ENCODE measurements around the gene C6orf58.

Gene C6orf58

GRCh38 chr6:127576874-127577273, at the start of gene C6orf58:
Gene C6orf58, plus strand, starts transcription at chr6:127577174. Its CDS starts 12 bp downstream, at chr6:127577186.
- DNase-seq, result no peak

DNA sequence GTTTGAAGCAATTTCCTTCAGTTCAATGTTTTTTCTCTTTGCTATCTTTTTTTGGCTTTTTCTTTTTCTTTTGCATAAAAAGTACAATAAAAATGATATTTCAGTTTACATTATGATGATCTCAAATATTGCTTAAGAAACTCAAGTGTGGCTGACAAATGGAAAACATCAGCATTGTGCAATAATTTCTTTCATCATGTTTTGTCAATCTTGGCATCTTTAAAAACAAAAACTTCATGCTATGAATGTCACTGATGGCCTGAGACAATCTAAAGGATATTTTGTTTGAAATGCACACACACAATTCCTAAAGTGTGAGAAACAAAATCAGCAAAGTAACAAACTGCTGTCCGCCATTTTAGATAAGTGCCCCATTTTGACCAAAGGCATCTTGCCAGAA, 44.0 kb upstream of the C6orf58 start:
- no peak for DNase-seq

GRCh38 chr6:127533736-127534135, 43.2 kb upstream of the C6orf58 start:
- DNase-seq, result no peak

DNA sequence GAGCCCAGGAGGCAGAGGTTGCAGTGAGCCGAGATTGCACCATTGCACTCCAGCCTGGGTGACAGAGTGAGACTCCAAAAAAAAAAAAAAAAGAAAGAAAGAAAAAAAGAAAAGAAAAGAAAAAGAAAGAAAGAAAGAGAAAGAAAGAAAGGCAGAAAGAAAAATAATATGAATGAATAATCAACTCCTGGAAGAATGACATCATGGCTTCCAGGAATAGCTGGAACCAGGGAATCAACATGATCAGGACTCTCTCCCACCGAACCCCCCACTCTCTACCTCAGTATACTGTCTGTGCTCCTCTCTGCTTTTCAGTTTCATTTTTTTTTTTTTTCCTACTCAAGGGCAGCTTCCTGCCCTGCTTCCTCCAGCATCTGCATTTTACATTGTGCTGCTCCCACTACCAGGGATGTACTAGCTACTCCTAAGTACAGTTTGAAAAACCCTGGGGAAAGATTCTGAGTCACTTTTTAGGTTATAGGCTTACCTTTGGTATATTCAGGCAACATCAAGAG, 38.2 kb upstream of the C6orf58 start:
- no peak for DNase-seq

GRCh38 chr6:127539272-127539671, 37.7 kb upstream of the C6orf58 start:
- no peak for DNase-seq

DNA sequence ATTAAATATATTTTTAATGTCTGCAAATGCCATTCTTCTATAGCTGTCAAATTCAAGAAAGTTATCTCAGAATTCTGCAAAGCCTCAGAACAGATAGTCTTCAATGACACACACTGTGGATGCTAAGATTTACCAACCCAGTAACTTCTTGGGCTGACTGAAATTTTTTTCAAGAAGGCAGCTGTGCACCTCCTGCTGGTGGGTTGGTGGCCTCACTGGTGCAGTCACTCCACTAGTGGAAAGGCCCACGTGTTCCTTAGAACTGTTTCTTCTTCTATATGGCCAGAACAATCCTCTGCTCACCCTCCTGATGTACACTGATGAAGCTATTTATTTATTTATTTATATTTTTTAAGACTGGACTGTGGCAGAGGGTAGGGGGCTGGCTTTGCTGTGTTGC, 29.8 kb upstream of the C6orf58 start:
- DNase-seq, result peak; percentile 19

DNA sequence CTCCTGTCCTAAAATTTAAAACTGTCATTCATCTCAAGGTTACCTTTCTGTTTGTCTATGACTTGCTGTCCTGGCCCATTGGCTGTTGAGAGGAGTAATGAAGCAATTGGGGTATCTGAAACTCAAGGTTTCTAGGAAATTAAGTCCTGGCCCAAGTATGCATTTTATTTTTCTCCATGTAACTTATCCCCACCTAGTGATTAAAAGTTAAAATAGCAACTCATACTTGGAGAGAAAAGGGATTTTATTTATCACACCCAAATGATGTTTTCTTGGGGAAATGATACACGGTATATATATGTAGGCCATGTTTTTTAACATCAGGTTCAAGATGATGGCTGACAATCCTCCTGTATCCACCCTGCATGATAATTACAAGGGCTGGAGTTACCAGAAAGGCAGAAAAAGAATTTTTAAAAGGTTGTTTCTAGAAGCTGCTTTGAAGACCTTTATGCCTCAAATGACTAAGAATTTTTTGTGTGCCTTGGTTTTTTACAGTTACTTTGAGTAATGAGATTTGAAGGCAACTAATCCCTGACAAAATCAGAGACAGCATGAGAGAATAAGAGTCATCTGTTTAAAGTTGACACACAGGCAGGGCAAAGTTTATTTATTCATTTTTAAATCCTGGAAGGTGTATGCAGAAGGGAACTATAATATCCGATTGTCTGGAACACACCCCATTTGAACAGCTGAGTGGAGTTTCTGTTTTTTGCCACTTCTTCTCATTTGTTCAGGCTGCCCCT, 28.9 kb upstream of the C6orf58 start:
- no peak for DNase-seq

GRCh38 chr6:127550403-127550802, 26.6 kb upstream of the C6orf58 start:
- DNase-seq, result no peak

GRCh38 chr6:127554435-127555006, 22.5 kb upstream of the C6orf58 start:
- DNase-seq, result no peak

- no peak for DNase-seq
Measured at GRCh38 chr6:127561660-127562059, 15.3 kb upstream of the C6orf58 start.

DNA sequence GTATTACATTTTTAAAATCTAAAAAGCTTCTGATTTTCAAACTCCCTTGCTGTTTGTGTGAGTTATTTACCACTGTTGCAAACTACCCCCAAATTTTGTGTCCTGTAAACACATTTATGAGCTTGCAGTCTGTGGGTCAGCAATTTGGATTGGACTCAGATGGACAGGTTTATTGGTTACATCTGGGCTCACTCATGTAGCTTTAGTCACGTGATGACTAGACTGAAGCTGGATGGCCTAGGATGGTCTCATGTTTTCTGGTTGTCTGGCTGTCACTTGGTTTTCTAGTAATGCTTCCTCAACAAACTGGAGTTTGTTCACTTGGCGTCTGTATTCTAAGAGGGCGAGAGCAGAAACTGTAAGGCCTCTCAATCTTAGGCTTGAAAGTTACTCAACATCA, 12.2 kb upstream of the C6orf58 start:
- no peak for DNase-seq

DNA sequence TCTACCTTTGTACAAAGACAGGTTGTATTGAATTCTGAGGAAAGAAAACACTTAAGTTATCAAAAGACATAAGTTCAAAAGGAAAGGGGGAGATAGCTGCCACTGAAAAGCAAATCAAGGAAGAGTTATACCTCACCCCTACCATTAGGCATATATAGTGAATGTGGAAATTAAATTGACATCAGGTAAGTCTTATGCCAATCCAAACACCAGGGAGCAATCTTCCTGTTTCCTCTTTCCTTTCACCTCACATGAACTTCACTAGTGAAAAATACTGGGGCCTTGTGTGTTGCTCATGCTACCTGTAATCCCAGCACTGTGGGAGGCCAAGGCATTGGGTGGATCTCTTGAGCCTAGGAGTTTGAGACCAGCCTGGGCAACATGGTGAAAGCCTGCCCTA, 10.9 kb upstream of the C6orf58 start:
- no peak for DNase-seq

GRCh38 chr6:127566651-127567050, 10.3 kb upstream of the C6orf58 start:
- no peak for DNase-seq

GRCh38 chr6:127567476-127567875, 9.5 kb upstream of the C6orf58 start:
- no peak for DNase-seq

DNA sequence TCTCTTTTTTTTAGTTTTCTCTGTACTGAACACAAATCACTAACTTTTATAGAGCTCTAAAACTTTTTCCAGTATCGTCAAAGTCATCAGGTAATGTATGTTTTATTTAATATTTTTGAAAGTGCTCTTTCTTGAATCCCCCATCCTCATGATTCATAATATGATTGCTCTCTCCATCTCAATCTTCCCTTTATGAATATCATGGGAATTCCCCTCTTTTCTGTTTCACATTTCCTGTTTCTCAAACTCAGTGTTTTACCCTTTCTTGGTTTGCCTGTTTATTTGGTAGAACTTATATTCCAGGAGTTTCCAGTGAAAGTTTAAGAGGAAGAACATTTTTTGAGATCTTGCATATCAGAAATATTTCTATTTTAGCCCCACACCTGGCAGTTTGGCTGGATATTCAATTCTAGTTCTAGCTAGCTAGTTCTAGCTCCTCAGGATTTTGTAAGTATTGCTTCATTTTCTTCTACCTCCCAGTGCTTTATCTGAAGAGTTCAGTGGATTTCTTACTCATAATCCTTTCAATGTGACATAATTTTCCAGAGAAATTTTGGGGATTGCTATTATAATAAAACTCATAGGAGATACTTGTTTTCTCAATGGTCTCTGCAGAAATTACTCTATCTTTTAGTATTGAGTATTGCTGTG, 6.1 kb upstream of the C6orf58 start:
- DNase-seq, result no peak

DNA sequence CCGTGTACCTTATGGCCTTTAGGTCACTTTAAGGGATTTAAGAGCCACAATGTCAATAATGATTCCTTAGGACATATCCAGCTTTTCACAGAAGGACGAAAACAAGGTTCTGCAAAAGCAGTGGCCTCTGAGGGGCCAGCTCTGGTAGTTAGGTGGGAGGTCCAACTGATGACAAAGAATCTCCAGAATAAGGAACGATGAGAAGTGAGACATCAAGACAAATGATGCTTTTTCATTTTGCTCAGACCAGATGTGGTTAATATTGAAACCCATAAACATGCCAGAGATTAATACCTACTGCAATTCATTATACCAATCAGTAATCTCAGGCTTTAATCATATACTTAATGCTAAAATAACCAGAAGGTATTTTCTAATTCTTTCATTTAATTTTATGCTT, 1.9 kb downstream of the C6orf58 start:
- DNase-seq, result no peak

DNA sequence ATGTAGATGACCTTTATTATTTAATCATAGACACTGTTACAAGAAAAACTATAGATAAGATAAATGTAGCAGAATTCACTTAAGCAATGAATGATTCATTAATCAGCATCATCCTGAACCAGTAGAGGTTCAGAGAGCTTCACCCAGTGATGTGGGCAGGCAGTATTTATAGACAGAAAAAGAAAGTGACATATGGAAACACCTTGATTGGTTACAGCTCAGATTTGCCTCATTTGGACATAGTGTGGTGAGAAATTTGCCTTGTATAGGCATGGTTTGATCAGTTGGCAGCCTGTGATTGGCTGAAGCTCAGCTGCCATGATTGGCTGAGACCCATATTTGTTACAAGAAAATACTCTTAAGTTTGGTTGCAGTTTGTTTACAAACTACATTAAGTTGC, 4.6 kb downstream of the C6orf58 start:
- DNase-seq, result no peak

DNA sequence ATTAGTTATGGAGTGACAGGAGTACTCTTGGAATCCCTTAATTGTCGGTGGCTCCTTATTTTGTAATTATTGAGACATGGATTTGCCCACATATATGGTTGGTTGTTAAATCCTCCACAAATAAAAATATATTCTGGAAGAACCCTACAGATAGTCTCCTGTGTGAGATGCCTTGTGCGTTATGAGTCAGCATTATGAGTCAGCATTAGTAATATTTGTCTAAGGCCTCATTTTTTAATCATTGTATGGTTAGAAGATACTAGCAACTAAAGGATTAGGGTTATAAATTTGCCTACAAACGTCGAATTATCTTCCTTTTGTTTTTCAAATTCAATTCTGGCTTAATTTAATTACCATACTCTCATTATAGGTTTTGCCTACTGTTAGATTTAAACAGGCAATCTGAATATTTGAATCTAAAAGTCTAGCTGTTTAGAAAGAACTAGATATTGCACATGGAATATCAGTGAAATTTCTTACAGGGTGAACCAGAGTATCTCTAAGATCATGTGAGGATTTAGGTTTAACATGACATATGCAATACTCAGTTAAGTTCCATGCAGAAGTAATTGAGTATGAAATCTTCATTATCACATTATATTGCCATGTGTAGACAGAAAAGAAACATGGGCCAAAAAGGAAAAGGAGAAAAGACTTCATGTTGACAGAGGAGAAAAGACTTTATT, 5.9 kb downstream of the C6orf58 start:
- no peak for DNase-seq

GRCh38 chr6:127585123-127585522, 8.1 kb downstream of the C6orf58 start:
- DNase-seq, result no peak

- DNase-seq, result no peak
Measured at GRCh38 chr6:127586372-127586771, 9.4 kb downstream of the C6orf58 start.

- DNase-seq, result no peak
Measured at GRCh38 chr6:127587875-127588274, 10.9 kb downstream of the C6orf58 start.

DNA sequence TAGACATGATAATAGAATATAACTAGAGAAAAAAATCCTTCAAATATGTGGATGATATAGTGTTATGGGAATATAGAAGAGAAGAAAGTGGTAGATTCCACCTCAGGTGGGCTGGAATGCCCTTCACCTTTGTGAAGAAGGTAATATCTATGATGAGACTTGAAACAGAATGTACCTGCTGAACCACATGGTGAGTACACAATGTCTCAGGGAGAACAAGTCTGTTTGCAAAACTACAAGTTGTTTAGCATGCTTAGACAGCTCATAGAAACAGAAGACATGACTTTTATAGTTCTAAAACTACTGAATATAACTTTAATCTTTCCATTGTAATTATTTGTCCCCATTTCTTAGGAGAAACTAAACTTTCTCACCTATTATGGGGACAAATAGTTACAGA, 12.2 kb downstream of the C6orf58 start:
- DNase-seq, result no peak

GRCh38 chr6:127590344-127590743, 13.4 kb downstream of the C6orf58 start:
- DNase-seq, result no peak

GRCh38 chr6:127592964-127593363, 16.0 kb downstream of the C6orf58 start:
- DNase-seq, result no peak
